ENCODE measurements around the gene DET1.
A peak's percentile ranks its signal among the peaks of the same experiment; 100 is the strongest.
"Not testable (repeated sequence)": the region's sequence is repeated elsewhere in the genome, so short reads cannot be mapped to it uniquely, and the experiment has no call there.

The DET1 gene

GRCh38 chr15:88546248-88547129, at the start of gene DET1:
DET1 (minus strand) TSS chr15:88546681; CDS start chr15:88531705, 14,976 bp downstream.
- peak; percentile 99 for DNase-seq (ENCODE audit: low spot score)

GRCh38 chr15:88591384-88591783, 44.9 kb upstream of the DET1 start:
- no peak for DNase-seq (ENCODE audit: low spot score)

- no peak for DNase-seq (ENCODE audit: low spot score)
These were observed 44.3 kb upstream of the DET1 start for GRCh38 chr15:88590759-88591158.

GRCh38 chr15:88586401-88587162, 40.1 kb upstream of the DET1 start:
- no peak for DNase-seq (ENCODE audit: low spot score)

- DNase-seq (ENCODE audit: low spot score), result no peak
These were observed 34.1 kb upstream of the DET1 start for GRCh38 chr15:88580532-88580931.

GRCh38 chr15:88579322-88579721, 32.8 kb upstream of the DET1 start:
- no peak for DNase-seq (ENCODE audit: low spot score)

- DNase-seq (ENCODE audit: low spot score), result no peak
These were observed 28.2 kb upstream of the DET1 start for GRCh38 chr15:88574655-88575054.

GRCh38 chr15:88574077-88574476, 27.6 kb upstream of the DET1 start:
- DNase-seq (ENCODE audit: low spot score), result no peak

- DNase-seq (ENCODE audit: low spot score), result no peak
These were observed 25.4 kb upstream of the DET1 start for GRCh38 chr15:88571852-88572259.

- DNase-seq (ENCODE audit: low spot score), result no peak
These were observed 24.8 kb upstream of the DET1 start for GRCh38 chr15:88571153-88571851.

GRCh38 chr15:88568589-88568988, 22.1 kb upstream of the DET1 start:
- no peak for DNase-seq (ENCODE audit: low spot score)

- no peak for DNase-seq (ENCODE audit: low spot score)
These were observed 18.3 kb upstream of the DET1 start for GRCh38 chr15:88564741-88565140.

GRCh38 chr15:88563638-88564037, 17.2 kb upstream of the DET1 start:
- DNase-seq (ENCODE audit: low spot score), result no peak

- DNase-seq (ENCODE audit: low spot score), result not testable (repeated sequence)
These were observed 13.1 kb upstream of the DET1 start for GRCh38 chr15:88559565-88559964.

GRCh38 chr15:88558026-88558425, 11.5 kb upstream of the DET1 start:
- DNase-seq (ENCODE audit: low spot score), result not testable (repeated sequence)

- DNase-seq (ENCODE audit: low spot score), result not testable (repeated sequence)
These were observed 1.5 kb upstream of the DET1 start for GRCh38 chr15:88548009-88548408.

GRCh38 chr15:88545578-88546247, 768 bp downstream of the DET1 start:
- DNase-seq (ENCODE audit: low spot score), result not testable (repeated sequence)

- DNase-seq (ENCODE audit: low spot score), result no peak
These were observed 3.3 kb downstream of the DET1 start for GRCh38 chr15:88543065-88543776.

- DNase-seq (ENCODE audit: low spot score), result no peak
These were observed 4.1 kb downstream of the DET1 start for GRCh38 chr15:88542342-88542733.

- DNase-seq (ENCODE audit: low spot score), result no peak
These were observed 4.7 kb downstream of the DET1 start for GRCh38 chr15:88541709-88542341.

GRCh38 chr15:88541111-88541510, 5.4 kb downstream of the DET1 start:
- DNase-seq (ENCODE audit: low spot score), result not testable (repeated sequence)

All from LoVo (cell line).